NCI-H1105 treated with DMSO at 0.1 percent for 48 hours (cell line): ENCODE measurements around the gene IDE.

Source experiments
- DNase-seq: peaks from one replicate; lab custom pipeline; 2025; lab: John Stamatoyannopoulos, UW

The IDE gene

DNA sequence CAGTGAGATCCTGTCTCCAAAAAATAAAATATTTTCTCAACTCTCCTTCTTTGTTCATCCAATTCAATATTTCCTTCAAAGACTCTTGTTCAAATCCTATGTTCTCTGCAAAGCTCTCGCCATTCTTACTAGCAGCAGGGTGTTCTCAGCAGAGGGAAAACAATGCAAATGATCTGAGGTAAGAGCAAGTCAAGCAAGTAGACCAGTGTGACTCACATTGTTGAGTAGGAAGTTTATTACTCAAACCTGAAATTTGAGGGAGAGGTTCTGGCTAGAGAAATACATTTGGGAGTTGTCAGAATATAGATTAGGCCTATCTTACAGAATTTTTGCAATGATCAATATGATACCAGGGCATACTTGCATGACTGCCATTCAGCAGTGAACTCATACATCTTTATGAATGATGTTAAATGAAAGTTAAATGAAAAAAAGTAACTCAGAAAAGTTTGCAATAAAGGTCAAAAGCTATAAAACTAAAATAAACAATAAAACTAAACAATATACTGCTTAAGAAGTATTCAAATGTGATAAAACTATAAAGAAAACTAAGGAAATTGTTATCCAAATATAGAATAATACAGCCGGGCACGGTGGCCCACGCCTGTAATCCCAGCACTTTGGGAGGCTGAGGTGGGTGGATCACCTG is 5.8 kb downstream of the IDE start:
- DNase-seq = no peak

GRCh38 chr10:92562424-92562823 is 11.5 kb downstream of the IDE start:
- DNase-seq = no peak

DNA sequence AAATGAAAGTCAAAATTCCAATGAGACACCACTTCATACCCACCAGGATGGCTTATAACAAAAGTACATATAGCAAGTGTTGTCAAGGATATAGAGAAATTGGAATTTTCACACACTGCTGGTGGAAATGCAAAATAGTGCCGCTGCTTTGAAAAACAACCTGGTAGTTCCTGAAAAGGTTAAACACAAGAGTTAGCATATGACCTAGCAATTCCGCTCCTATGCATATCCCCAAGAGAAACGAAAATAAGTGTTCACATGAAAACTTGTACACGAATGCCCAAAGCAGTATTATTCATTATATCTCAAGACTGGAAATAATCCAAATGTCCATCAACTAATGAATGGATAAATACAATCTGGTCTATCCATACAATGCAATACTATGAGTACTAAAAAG is 14.8 kb downstream of the IDE start:
- no peak for DNase-seq

DNA sequence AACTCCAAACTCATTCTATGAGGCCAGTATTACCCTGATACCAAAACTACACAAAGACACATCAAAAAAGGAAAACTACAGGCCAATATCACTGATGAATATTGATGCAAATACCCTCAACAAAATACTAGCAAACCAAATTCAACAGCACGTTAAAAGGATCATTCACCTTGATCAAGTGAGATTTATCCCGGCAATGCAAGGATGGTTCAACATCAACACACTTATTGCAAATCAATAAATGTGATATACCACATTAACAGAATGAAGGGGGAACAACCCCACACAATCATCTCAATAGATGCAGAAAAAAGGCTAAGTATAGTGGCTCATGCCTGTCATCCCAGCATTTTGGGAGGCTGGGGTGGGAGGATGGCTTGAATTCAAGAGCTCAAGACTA is 19.9 kb downstream of the IDE start:
- no peak for DNase-seq

DNA sequence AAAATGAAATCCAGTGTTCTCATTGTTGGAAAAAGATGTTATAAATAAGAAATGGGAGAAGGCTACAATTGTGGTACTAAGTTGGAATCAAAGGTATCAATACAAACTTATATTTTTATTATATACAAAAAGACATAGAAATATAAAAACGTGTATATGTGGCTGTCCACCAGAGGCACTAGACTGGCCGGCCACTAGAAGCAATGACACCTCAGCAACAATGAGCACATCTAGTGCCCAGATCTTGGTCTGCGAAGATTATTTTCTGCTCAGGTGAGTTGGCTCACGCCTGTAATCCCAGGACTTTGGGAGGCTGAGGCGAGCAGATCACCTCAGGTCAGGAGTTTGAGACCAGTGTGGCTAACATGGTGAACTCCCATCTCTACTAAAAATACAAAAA is 21.6 kb downstream of the IDE start:
- DNase-seq = no peak

DNA sequence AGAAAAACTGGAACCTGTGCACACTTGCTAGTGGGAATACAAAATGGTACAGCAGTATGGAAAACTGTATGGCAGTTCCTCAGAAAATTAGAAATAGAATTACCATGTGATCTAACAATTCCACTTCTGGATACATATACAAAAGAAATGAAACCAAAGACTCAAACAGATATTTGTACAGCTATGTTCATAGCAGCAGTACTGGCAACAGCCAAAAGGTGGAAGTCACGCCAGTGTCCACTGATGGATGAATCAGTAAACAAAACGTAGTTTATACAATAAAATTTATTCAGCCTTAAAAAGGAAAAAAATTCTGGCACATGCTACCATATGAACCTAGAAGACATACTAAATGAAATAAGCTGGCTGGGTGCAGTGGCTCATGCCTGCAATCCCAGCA is 23.0 kb downstream of the IDE start:
- no peak for DNase-seq

- no peak for DNase-seq
These were observed 26.2 kb downstream of the IDE start for GRCh38 chr10:92547676-92548075.

- DNase-seq = no peak
These were observed 28.3 kb downstream of the IDE start for GRCh38 chr10:92545556-92545955.

GRCh38 chr10:92544296-92544695 is 29.6 kb downstream of the IDE start:
- no peak for DNase-seq

DNA sequence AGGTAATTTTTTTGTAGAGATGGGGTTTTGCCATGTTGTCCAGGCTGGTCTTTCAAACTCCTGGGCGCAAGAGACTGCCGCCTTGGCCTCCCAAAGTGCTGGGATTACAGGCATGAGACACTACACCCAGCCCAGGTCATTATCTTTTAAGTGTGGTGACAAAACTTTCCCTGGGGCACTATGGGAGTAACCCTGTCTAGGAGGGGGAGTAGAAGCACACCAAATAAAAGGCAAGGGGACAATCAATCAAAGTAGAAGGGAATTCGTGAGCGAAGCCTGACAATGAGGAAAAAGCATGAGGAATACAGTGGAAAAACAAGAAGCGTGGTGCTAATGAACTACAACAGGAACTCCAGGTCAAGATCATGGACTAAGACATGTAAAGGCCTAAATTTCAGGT is 31.4 kb downstream of the IDE start:
- no peak for DNase-seq

DNA sequence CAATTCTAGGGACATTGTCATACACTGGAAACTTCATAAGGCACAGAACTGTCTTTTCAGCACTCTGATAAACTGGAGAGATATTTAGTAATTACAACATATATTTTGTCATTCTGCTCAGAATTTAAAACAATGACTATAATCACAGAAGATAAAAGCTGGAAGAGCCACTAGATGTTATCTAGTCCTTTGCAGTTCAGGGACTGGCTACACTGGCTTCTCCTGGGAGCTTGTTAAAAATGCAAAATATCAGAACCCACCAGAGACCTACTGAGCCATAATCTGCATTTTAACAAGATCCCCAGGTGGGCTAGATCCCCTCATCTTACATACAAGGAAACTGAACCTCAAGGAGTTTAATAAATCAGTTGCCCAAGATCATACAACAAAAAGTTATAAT is 32.3 kb downstream of the IDE start:
- no peak for DNase-seq

GRCh38 chr10:92538231-92538958 is 35.5 kb downstream of the IDE start:
- no peak for DNase-seq

DNA sequence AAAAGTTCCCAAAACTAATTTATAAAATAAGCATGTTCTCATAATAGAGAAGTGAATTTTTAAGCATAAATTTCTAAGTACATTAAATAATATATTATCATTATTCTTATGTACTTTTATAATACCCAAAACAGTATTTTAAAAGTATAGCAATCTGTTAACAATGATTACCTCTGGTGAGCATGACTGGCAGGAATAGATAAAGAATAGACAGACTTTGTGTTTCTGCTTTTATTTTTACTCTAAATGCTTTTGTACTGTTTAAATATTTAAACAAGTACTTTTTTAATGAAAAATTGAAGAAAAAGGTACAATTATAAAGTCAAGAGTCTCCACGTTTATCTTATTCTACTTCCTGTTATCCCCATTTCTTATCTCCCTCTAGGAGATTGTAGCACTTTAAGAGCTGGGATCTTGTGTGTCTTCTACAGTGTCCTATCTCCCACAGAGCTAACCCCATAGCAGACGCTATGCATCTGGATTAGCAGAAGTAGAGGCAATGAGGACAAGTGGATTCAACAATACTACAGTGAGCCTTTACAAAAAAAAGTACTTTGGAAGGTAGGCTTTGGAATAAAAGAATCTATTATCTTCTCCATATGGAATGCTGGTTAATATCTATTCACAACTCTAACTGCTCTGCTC is 42.9 kb downstream of the IDE start:
- DNase-seq = no peak

DNA sequence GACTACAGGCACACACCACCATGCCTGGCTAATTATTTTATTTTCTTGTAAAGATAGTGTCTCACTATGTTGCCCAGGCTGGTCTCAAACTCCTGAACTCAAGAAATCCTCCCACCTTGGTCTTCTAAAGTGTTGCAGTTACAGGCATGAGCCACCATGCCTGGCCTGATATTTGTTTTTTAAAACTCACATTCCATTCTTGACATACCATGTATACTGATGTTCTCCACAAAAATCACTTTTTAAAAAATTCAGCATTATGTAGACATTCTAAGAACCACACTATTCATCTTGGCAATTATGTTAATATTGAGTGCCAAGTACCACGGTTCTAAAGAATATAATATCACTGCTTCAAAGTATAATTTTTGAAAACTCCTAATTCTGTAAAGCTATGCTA is 43.5 kb downstream of the IDE start:
- DNase-seq = no peak

DNA sequence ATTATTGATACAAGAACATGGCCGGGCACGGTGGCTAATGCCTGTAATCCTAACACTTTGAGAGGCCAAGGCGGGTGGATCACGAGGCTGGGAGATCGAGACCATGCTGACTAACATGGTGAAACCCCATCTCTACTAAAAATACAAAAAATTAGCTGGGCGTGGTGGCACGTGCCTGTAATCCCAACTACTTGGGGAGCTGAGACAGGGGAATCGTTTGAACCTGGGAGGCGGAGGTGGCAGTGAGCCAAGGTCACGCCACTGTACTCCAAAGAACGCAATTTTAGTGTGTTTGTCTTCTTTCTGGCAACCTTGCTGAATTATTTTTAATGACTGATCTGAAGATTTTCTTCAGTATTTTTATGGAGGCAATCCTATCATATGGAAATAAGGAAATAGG is 46.2 kb downstream of the IDE start:
- no peak for DNase-seq

- DNase-seq = no peak
These were observed 50.3 kb downstream of the IDE start for GRCh38 chr10:92523639-92524038.

- peak; percentile 43 for DNase-seq
These were observed 56.7 kb downstream of the IDE start for GRCh38 chr10:92517034-92517655.

DNA sequence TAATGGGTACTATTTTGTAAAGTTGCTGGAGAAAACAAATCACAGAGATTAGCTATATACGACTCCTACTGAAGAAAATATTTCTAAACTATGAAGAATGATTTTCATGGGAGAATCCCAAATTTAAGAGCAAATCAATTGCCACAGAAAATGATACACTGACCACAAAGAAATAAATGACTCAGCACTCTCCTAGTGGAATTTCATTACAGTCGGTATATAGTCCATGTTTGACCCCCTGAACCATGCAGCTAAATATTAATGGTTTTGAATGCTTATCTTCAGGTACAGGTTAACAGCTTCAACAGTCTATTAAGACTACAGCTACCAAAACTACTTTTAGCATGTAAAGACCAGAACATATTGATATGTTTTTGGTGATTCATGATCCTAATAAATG is 65.0 kb downstream of the IDE start:
- DNase-seq = no peak

DNA sequence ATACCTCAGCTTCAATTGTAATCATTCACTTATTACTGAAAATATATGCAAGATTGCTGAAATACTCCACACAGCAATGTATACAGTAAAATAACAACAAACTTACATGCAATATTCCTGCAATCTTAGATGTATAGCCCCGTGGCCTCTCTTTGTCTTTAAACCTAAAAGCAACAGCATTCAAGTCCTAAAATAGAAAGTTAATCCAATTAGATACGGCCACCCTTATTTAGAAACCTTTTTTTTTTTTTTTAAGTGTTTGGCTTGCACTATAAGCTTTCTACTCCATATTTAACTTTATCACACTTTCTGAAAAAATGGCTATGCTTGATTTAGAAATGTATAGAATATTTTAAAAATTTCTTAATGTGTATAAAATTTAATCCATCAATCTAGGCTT is 67.6 kb downstream of the IDE start:
- DNase-seq = no peak

DNA sequence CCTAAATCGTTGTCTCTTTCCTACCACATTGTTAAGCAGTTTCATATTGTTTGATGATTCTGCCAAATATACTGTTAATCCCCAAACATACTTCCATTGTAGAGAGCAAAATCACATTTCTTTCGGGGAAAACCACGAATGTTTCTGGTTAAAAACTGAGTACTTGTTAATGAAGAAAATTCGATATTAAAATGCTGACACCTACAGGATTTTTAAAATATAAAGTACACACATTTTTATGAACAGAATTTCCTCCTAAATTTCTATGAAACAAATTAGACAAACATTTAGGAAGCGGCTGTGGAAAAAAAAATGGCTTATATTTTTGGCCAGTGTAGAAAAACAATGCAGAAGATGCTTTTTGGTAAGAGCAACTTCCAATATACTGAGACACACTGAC is 68.8 kb downstream of the IDE start:
- no peak for DNase-seq

- no peak for DNase-seq
These were observed 71.5 kb downstream of the IDE start for GRCh38 chr10:92502296-92502808.

DNA sequence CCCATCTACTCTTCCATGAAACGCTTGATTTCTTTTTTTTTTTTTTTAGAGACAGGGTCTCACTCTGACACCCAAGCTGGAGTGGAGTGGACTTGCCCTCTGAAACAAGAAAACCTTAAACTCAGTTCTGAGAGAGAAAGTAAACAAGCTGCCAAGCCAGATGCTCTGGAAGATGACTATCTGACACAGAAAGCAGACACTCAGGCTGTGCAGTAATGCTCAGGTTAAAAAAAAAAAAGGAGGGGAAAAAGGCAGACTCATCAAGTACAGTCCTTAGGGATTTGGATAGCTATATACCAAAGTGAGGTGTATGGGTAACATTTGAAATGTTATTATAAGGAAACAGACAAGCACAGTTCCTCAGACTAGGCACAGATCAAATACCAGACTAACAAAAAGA is 80.5 kb downstream of the IDE start:
- DNase-seq = no peak

- DNase-seq = no peak
These were observed 81.1 kb downstream of the IDE start for GRCh38 chr10:92492748-92493240.
